Measurements from ENCODE around the gene DPYSL4.

DPYSL4 gene

DNA sequence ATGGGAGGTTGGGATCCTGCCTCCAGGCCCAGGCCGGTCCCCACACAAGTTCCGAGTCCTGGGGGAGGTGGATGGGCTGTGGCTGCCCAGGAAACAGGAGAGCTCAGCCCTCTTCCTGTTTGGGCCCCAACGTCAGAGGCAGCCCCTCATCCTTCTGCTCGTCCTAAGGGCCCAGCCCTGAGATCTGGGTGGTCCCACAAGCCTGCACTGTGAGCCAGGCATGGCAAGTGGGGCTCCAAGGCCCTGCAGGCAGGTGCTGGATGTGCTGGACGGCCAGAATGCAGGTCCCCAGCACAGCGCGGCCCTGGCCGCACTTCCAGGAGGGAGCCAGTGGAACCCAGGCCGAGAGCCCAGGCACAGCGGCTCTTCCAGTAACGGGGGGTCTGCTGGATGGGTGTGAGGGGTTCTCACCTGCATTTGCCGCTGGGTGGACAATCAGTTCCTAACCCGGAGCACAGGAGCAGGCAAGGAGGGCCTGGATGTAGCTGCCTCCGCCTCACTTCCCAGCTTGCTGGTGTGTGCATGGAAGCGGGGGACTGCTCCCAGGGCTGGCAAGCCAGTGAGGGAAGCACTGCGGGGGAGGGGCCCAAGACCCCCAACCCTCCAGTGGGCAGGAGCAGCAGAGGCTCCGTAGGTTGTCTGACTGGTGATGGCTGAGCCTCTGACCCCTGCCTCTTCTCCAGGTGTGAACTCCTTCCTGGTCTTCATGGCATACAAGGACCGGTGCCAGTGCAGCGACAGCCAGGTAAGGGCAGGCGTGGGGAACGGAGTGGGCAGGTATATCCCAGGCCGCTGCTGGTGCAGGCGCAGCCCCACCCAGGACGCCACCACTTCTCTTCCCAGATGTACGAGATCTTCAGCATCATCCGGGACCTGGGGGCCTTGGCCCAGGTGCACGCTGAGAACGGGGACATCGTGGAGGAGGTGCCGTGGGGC, 9.7 kb downstream of the DPYSL4 start:
- DNase-seq (ENCODE audit: low spot score), result no peak

DNA sequence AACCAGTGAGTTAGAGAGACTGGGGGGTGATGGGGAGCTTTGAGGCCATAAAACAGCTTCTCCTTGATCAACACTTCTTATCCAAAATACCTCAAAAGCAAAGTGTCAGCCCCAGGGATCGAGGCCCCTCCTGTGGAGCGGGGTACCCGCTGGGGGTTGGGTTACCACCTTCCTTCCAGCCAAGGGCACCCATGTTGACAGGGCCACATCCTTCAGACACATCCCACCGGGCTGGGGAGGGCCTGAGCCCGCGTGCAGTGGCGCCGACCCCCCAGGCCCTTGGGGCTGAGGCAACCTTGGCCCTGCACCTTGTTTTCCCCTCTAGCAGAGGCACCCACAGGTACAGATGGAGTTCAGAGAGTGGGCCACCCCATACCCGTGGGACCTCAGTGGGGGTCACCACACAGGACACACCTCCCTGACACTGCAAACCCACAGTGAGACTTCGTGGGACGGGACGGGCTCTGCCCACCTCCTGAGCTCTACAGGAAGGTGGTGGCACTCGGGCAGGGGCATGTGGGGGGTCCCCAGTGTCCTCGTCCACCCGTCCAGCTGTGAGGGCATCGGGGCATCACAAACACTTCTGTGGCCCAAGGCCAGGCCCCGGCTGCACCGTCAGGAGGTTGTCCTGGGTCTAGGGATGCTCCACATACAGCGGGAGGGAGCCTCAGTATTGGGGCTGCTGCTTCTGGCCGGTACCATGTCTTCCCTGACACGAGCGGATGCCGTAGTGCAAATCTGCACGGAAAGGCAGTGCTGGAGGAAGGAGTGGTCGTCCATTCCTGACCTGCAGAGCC, 10.7 kb downstream of the DPYSL4 start:
- DNase-seq (ENCODE audit: low spot score), result no peak

GRCh38 chr10:132198068-132198370, 11.3 kb downstream of the DPYSL4 start:
- no peak for DNase-seq (ENCODE audit: low spot score)

DNA sequence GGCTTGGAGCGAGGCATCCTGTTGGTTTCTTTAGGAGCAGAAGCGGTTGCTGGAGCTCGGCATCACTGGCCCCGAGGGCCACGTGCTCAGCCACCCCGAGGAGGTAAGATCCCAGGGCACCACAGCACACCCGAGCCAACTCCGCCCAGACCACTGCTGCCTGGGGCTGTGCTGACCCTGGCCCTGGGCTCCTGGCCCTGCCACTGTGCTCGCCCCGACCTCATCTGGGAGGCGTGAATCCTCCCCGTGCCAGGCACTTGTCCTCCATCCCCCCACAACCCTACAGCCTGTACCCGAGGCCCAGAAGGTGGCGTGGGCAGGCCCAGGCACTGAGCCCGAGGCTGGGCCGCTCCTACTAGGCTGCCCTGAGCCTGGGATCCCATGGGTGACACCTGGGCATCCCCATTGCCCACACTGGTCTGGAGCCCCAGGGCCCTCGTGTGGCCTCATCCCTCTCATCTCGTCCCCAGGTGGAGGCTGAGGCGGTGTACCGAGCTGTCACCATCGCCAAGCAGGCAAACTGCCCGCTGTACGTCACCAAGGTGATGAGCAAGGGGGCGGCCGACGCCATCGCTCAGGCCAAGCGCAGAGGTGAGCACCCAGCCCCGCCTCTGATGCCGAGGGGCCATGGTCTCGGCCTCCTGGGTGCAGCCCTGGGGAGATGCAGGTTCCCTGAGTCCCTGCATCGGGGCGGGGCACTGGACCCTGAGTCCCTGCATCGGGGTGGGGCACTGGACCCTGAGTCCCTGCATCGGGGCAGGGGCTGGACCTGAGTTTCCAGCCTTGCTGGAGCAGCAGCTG, 11.8 kb downstream of the DPYSL4 start:
- no peak for DNase-seq (ENCODE audit: low spot score)

DNA sequence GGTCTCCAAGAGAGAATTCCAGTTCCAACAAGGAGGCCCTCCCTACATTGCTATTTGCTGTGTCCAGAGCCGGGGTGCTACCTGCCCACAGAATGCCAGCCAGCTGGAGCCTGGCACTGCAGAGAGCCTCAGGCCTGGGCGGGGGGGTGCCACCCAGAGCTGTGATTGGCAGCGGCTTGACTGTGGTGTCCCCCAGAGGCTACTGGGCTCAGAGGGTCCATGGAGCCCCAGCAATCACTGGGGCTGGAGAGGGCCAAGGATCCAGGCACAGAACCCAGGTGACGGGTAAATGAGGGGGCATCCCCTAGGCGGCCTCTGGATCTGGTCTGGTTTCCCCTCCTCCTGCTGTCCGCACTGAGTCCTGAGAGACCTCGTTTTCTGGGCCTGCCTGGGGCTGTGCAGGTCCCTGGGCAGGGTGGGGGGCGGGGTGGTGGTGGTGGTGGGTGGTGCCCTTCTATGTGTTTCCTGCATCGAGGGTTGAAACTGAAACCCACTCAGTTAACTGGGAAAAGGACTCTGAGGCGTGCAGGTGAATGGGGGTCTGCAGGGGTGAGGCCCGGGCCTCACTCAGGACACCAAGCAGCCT, 12.6 kb downstream of the DPYSL4 start:
- DNase-seq (ENCODE audit: low spot score), result no peak

- DNase-seq (ENCODE audit: low spot score), result no peak
Observed at GRCh38 chr10:132199854-132200311, 13.1 kb downstream of the DPYSL4 start.

GRCh38 chr10:132200344-132201110, 13.8 kb downstream of the DPYSL4 start:
- DNase-seq (ENCODE audit: low spot score), result no peak

DNA sequence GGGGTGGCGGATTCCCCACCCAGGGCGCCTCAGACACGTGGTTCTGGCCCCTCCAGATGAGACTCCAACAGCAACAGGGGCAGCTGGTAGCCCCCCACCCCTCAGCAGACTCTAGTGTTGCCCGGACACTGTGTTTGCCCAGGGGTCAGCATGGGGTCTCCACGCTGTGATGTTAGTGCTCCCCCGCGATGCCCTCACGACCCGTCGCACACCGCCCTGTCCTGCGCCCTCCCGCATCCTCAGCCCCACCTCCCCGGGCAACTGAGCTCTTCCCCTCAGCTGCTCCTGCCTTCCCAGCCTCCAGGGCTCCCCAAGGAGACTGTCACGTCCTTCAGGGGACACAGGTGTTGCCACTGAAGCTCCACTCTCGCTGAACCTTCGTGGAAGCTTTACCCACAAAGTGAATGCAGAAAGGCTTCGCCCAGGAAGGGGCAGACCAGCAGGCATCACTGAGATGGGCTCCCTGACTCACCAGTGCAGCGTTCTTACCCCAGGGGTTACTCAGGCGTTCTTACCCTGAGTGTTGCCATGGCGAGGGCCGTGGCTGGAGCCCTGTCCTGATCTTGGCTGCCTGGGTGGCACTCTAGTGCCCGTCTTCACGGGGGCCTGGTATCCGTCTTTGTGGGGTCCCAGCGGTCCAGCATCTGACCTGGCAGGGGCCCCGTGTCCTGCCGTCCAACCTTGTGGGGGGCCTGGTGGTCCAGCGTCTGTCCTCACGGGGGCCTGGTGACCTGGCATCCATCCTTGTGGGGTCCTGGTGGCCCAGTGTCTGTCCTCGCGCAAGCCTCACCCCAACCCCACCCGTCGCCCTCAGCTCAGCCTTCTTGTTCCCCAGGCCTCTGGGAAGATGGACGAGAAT, 14.6 kb downstream of the DPYSL4 start:
- no peak for DNase-seq (ENCODE audit: low spot score)

DNA sequence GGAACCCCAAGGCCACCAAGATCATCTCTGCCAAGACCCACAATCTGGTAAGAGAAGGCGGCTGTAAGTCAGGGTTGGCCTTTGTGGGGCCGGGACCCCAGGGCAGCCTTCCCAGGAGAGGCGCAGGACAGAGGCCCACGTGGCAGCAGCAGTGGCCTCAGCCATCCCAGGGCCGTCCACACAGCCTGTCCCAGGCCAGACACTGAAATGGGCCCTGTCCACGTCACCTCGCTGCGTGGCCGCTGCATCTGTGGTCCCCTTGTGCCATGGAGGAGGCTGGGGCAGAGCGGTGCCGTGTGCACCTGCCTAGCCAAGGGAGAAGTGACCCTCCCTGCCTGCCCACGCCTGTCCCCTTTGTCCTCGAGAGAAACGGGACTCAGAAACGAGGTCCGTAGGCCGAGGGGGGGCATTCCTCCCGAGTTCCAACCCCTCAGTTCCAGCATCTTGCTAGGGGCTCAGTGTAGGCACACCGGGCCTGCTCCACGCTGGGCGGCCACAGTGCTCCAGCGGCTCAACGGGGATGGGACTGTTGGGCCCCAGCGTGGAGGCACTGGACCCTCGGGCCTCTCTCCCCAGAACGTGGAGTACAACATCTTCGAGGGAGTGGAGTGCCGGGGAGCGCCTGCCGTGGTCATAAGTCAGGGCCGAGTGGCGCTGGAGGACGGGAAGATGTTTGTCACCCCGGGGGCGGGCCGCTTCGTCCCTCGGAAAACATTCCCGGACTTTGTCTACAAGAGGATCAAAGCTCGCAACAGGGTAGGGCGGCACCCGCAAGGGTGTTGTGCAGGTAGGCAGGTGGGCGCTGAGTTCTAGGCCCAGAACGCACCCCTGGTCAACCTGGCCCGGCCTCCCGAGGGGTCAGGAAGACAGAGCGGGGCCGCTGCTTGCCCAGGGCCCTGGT, 15.6 kb downstream of the DPYSL4 start:
- no peak for DNase-seq (ENCODE audit: low spot score)

DNA sequence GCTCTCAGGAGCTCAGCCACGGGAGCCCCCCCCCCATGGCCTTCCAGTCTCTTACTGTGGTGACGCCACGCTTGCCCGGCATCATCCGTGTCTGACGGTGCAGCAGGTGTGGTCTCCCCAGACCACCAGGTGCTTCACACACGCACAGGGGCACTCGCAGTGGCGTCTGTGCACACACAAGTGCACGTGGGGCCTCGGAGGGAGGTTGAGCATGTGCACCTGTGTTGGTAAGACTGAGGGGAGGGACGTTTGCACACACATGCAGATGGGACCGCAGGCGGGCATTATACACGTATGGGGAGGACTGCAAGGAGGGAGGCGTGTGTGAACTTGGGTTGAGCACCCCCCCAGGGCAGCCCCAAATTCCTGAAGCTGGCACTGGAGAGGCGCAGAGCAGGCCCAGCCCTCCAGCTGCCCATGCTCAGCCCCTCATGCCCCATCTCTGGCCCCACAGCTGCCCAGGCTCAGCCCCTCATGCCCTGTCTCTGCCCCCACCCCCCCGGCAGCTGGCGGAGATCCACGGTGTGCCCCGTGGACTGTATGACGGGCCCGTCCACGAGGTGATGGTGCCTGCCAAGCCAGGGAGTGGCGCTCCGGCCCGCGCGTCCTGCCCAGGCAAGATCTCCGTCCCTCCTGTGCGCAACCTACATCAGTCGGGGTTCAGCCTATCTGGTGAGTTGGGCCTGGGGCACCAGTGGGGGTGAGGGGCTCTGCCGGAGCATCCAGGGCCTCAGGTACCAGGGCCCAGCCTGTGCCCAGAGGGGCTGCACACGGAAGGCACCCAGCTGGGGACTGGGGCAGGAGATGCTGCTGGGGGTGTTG, 16.7 kb downstream of the DPYSL4 start:
- DNase-seq (ENCODE audit: low spot score), result no peak

DNA sequence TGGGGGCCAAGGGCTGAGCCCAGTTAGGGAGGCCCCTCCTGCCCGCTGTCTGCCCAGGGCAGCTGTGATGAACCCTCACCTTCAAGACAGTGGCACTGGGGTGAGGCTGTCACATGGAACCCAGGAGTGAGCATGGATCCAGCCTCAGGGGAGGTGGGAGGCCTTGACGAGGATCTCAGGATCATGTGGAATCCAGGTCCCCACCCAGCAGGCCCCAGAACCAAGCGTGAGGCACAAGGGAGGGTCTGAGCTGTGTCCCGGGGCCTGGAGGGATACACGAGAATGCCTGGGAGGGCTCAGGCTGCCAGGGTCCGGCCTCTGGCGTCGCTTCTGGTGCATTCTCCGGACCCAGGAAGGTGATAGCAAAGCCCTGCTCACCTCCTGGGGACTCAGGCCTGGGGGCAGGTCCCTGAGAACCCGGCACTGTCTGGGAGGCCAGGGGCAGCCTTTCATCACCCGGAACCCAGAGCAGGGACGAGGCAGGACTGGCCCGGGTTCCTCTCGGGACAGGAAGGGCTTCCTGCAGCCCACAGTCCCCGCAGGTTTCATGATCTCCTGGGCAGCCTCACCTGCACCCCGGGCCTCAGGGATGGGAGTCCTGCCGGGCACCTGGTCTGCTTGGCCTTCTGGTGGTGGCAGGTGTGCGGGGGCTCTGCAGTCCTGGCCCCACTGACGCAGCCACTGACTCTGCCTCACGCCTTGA, 17.5 kb downstream of the DPYSL4 start:
- DNase-seq (ENCODE audit: low spot score), result no peak

DNA sequence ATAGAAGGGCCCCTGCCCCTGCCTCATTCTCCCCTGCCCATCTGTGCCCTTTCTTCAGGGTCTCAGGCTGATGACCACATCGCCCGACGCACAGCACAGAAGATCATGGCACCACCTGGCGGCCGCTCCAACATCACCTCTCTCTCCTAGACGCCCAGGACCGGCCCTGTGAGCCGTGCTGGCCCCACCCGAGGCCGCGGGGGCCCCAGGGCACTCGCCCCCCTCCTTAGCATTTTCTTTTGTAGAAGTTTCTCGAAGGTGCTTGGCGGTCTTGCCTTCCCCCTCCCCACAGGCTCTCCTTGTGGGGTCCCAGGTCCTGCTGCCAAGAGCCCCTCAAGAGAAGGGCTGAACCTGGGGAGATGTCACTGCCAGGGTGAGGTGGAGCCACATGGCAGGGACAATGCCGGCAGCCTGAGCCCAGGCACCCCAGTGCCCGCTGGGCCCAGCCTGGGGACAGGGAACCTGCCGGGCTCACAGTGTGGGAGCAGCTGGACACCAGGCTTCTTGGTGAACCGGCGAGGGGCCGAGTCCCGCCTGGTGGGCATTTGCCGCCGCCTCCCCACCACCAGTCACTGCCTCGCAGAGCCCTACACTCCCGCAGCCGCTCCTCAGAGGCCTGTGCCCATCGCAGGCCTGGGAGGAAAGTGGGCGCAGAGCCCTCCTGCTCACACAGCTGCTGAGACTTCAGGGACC, 18.2 kb downstream of the DPYSL4 start:
- DNase-seq (ENCODE audit: low spot score), result no peak

DNA sequence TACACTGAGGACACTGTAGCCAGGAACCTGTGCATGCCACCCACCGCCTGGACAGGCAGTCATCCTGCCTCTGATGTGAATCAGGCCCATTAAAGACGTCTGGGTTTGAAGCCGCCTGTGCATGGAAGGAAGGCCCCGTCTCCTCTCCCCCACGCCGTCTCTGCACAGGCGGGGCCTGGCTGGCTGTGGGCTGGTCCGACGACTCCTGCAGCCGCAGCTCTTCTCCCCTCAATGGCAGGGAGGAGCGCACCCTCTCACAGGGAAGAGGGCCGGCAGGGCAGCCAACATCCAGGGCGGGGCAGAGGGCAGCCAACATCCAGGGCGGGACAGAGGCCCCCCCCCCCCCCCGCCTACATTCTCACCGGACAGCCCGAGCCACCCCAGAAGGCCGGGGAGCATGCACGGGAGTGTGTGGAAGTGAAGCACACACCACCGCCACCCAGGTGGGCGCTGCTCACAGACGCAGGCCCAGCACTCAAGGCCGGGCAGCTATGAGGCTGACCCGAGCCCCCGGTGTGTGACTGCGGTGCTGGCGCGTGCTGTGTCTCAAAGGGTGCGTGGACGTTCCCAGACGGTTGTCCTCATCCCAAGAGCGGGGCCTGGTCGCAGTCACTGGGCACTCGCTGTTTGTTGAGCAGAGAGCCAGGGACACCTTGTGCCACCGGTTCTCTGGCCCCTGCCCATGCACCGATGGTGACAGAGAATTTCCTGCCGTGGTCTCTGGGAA, 19.1 kb downstream of the DPYSL4 start:
- no peak for DNase-seq (ENCODE audit: low spot score)

- DNase-seq (ENCODE audit: low spot score), result no peak
Observed at GRCh38 chr10:132206377-132206745, 19.6 kb downstream of the DPYSL4 start.

DNA sequence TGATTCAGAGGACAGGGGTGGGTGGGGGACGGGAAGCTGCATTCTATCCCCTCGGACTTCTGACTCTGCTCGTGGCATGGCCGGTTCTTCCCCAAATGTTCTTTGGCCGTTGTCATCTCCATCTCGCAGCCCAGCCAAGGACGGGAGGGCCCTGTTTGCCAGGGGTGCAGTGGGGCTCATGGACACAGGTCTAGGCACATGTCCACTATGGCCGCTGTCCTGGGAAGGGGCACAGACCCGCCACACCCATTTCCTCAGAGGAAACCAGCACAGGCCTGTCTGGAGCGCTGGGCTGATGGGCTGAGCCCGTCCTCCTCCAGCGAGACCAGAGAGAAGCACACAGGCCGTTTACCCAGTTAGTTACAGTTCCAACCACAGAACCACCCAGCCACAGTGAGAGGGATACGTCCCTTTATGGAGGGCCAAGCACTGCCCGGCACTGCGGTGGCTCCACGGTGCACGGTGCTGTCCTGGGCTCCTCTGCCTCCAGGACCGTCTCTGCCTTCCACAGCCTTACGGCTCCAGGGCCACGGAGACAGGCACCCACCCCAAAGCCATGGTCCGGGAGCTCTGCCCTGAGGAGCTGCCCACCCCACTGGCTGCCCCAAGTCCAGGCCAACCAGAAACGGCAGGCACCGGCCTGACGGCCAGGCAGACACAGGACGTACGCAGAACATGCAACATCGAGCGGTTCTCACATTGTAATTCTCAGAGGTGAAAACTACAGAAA, 20.2 kb downstream of the DPYSL4 start:
- no peak for DNase-seq (ENCODE audit: low spot score)

Measured in left forelimb (tissue), 1 donor.